ENCODE results near the gene CNNM3. TPM values are rescaled to one million over a fixed set of nuclear protein-coding genes. Genes with fewer than 3 reads are reported as not detected.
"Not testable (repeated sequence)": the region's sequence is repeated elsewhere in the genome, so short reads cannot be mapped to it uniquely, and the experiment has no call there.

CNNM3 gene
- total RNA-seq, 1 donor from 2014 or later, result 5.6 TPM

GRCh38 chr2:96792772-96793749 lies 23.0 kb upstream of the CNNM3 start:
- Histone ChIP-seq H3K9ac (ENCODE audit: low read length) (no peak overlapping the region), H3K4me1 (ENCODE audit: insufficient read depth, low read length) (peaks cover 5% of the 10 kb centered on the region), H3K4me2 (ENCODE audit: low read length) (no peak overlapping the region), H4K20me1 (ENCODE audit: insufficient read depth, low read length) (no peaks in the 10 kb centered on the region), H3K4me3 (ENCODE audit: insufficient read depth, low read depth, low read length) (no peak overlapping the region), H3K27ac (ENCODE audit: low read depth, low read length) (no peak overlapping the region), H3K27me3 (ENCODE audit: insufficient read depth, low read length) (no peaks in the 10 kb centered on the region), H3K9me3 (ENCODE audit: insufficient read depth, low read depth, low read length) (no peaks in the 10 kb centered on the region), H2AFZ (ENCODE audit: low read depth, low read length) (no peak overlapping the region), H3K36me3 (ENCODE audit: insufficient read depth, low read length) (no peaks in the 10 kb centered on the region), H3K79me2 (ENCODE audit: insufficient read depth, low read length) (no peaks in the 10 kb centered on the region)
- Mint-ChIP-seq H3K27ac (ENCODE audit: unreplicated experiment) (no peak overlapping the region), H3K4me1 (ENCODE audit: low read depth, unreplicated experiment) (peaks cover 7% of the 10 kb centered on the region), H3K36me3 (ENCODE audit: low read depth, unreplicated experiment) (no peaks in the 10 kb centered on the region), H3K27me3 (ENCODE audit: low read depth, unreplicated experiment) (peaks cover 3% of the 10 kb centered on the region), H3K9me3 (ENCODE audit: unreplicated experiment) (no peaks in the 10 kb centered on the region), H3K4me3 (ENCODE audit: unreplicated experiment) (no peak overlapping the region)
- DNase-seq (ENCODE audit: low read depth), result no peak
- no peak for FAIRE-seq
- no peak for TF ChIP-seq EZH2 (IDR thresholded peaks at IDR 0.05; ENCODE audit: insufficient read depth, low read length)

GRCh38 chr2:96795076-96795475 lies 21.0 kb upstream of the CNNM3 start:
- peaks cover 3% of the 10 kb centered on the region for H3K27me3 Mint-ChIP-seq (ENCODE audit: low read depth, unreplicated experiment)
- H3K4me3 ChIP-seq (ENCODE audit: insufficient read depth, low read depth, low read length), result no peak overlapping the region
- no peak overlapping the region for H3K4me3 Mint-ChIP-seq (ENCODE audit: unreplicated experiment)
- H3K27ac ChIP-seq (ENCODE audit: low read depth, low read length), result no peak overlapping the region
- no peaks in the 10 kb centered on the region for H3K9me3 Mint-ChIP-seq (ENCODE audit: unreplicated experiment)
- no peaks in the 10 kb centered on the region for H3K27me3 ChIP-seq (ENCODE audit: insufficient read depth, low read length)
- no peak overlapping the region for H3K27ac Mint-ChIP-seq (ENCODE audit: unreplicated experiment)
- no peaks in the 10 kb centered on the region for H3K4me1 ChIP-seq (ENCODE audit: insufficient read depth, low read length)
- no peaks in the 10 kb centered on the region for H4K20me1 ChIP-seq (ENCODE audit: insufficient read depth, low read length)
- no peak overlapping the region for H2AFZ ChIP-seq (ENCODE audit: low read depth, low read length)
- no peaks in the 10 kb centered on the region for H3K4me1 Mint-ChIP-seq (ENCODE audit: low read depth, unreplicated experiment)
- DNase-seq (ENCODE audit: low read depth), result no peak
- FAIRE-seq, result no peak
- no peak overlapping the region for H3K9ac ChIP-seq (ENCODE audit: low read length)
- H3K36me3 Mint-ChIP-seq (ENCODE audit: low read depth, unreplicated experiment), result no peaks in the 10 kb centered on the region
- H3K4me2 ChIP-seq (ENCODE audit: low read length), result no peak overlapping the region
- no peaks in the 10 kb centered on the region for H3K9me3 ChIP-seq (ENCODE audit: insufficient read depth, low read depth, low read length)
- no peak for TF ChIP-seq EZH2 (IDR thresholded peaks at IDR 0.05; ENCODE audit: insufficient read depth, low read length)
- no peak for TF ChIP-seq CTCF (IDR thresholded peaks at IDR 0.05; ENCODE audit: insufficient read depth, low read depth, low read length)
- no peaks in the 10 kb centered on the region for H3K79me2 ChIP-seq (ENCODE audit: insufficient read depth, low read length)
- H3K36me3 ChIP-seq (ENCODE audit: insufficient read depth, low read length), result no peaks in the 10 kb centered on the region

- not testable (repeated sequence) for FAIRE-seq; H3K27me3 ChIP-seq (ENCODE audit: insufficient read depth, low read length); H2AFZ ChIP-seq (ENCODE audit: low read depth, low read length); H3K4me1 ChIP-seq (ENCODE audit: insufficient read depth, low read length); H3K27ac Mint-ChIP-seq (ENCODE audit: unreplicated experiment); H3K9me3 Mint-ChIP-seq (ENCODE audit: unreplicated experiment); H3K4me3 Mint-ChIP-seq (ENCODE audit: unreplicated experiment); H3K36me3 ChIP-seq (ENCODE audit: insufficient read depth, low read length); H3K27ac ChIP-seq (ENCODE audit: low read depth, low read length); H3K4me2 ChIP-seq (ENCODE audit: low read length); H3K79me2 ChIP-seq (ENCODE audit: insufficient read depth, low read length); H3K4me1 Mint-ChIP-seq (ENCODE audit: low read depth, unreplicated experiment); H3K9me3 ChIP-seq (ENCODE audit: insufficient read depth, low read depth, low read length); H4K20me1 ChIP-seq (ENCODE audit: insufficient read depth, low read length); H3K9ac ChIP-seq (ENCODE audit: low read length); H3K4me3 ChIP-seq (ENCODE audit: insufficient read depth, low read depth, low read length); H3K27me3 Mint-ChIP-seq (ENCODE audit: low read depth, unreplicated experiment); H3K36me3 Mint-ChIP-seq (ENCODE audit: low read depth, unreplicated experiment); DNase-seq (ENCODE audit: low read depth)
Measured at GRCh38 chr2:96796497-96796896, 19.6 kb upstream of the CNNM3 start.

Data from astrocyte (in vitro differentiated cells and primary cell).